ENCODE measurements around the gene CFAP298.

- TF ChIP-seq USF2 (IDR thresholded peaks at IDR 0.05; ENCODE audit: borderline replicate concordance, low read depth, low read length), result no peak
- no peak for TF ChIP-seq BRCA1 (IDR thresholded peaks at IDR 0.05; ENCODE audit: low read depth, low read length)
- TF ChIP-seq, protein P1, sequence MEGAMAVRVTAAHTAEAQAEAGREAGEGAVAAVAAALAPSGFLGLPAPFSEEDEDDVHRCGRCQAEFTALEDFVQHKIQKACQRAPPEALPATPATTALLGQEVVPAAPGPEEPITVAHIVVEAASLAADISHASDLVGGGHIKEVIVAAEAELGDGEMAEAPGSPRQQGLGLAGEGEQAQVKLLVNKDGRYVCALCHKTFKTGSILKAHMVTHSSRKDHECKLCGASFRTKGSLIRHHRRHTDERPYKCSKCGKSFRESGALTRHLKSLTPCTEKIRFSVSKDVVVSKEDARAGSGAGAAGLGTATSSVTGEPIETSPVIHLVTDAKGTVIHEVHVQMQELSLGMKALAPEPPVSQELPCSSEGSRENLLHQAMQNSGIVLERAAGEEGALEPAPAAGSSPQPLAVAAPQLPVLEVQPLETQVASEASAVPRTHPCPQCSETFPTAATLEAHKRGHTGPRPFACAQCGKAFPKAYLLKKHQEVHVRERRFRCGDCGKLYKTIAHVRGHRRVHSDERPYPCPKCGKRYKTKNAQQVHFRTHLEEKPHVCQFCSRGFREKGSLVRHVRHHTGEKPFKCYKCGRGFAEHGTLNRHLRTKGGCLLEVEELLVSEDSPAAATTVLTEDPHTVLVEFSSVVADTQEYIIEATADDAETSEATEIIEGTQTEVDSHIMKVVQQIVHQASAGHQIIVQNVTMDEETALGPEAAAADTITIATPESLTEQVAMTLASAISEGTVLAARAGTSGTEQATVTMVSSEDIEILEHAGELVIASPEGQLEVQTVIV (IDR thresholded peaks at IDR 0.05; ENCODE audit: borderline replicate concordance, partially characterized antibody), result no peak
- no peak for TF ChIP-seq SUZ12 (IDR thresholded peaks at IDR 0.05; ENCODE audit: unreplicated experiment)
- TF ChIP-seq, protein P2, sequence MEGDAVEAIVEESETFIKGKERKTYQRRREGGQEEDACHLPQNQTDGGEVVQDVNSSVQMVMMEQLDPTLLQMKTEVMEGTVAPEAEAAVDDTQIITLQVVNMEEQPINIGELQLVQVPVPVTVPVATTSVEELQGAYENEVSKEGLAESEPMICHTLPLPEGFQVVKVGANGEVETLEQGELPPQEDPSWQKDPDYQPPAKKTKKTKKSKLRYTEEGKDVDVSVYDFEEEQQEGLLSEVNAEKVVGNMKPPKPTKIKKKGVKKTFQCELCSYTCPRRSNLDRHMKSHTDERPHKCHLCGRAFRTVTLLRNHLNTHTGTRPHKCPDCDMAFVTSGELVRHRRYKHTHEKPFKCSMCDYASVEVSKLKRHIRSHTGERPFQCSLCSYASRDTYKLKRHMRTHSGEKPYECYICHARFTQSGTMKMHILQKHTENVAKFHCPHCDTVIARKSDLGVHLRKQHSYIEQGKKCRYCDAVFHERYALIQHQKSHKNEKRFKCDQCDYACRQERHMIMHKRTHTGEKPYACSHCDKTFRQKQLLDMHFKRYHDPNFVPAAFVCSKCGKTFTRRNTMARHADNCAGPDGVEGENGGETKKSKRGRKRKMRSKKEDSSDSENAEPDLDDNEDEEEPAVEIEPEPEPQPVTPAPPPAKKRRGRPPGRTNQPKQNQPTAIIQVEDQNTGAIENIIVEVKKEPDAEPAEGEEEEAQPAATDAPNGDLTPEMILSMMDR (IDR thresholded peaks at IDR 0.05 in 2 of 3, conservative IDR thresholded peaks at IDR 0.05 in 1 of 3; ENCODE audit: control insufficient read depth in 2 of 3, extremely low read depth in 1 of 3, insufficient read depth in 1 of 3, low read depth in 3 of 3, low read length in 3 of 3), result no peak
- TF ChIP-seq TAF1 (IDR thresholded peaks at IDR 0.05; ENCODE audit: borderline replicate concordance, low read depth, low read length), result no peak
Measured at GRCh38 chr21:32613436-32614043, 1.4 kb upstream of the CFAP298 start.
